ENCODE results near the gene TPH2. TPM values are rescaled to one million over a fixed set of nuclear protein-coding genes. Genes with fewer than 3 reads are reported as not detected.

The TPH2 gene
- total and polyA plus RNA-seq, 2 of the 13 experiments (the other 11 are each of a cell fraction or from before 2014, with no cell fraction given) = not detected

DNA sequence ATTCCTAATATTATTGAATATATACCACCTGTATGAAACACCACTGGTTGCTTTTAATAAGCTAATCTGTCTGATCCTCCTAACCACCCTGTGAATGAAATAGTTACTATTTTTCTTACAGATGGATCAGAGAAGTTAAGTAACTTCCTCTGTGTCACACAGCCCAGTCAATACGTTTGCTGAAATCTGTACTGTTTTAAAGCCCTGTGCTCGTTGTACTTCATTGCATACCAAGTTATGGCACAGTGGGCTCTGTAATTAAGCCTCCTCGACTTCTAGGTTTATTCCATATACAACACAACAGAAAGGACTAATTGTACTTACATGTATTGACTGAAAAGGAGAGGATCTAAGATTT is 137.9 kb downstream of the TPH2 start (continued):
- TF ChIP-seq, protein P1, sequence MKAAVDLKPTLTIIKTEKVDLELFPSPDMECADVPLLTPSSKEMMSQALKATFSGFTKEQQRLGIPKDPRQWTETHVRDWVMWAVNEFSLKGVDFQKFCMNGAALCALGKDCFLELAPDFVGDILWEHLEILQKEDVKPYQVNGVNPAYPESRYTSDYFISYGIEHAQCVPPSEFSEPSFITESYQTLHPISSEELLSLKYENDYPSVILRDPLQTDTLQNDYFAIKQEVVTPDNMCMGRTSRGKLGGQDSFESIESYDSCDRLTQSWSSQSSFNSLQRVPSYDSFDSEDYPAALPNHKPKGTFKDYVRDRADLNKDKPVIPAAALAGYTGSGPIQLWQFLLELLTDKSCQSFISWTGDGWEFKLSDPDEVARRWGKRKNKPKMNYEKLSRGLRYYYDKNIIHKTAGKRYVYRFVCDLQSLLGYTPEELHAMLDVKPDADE (CRISPR knock-in tag; IDR thresholded peaks at IDR 0.05) = no peak

DNA sequence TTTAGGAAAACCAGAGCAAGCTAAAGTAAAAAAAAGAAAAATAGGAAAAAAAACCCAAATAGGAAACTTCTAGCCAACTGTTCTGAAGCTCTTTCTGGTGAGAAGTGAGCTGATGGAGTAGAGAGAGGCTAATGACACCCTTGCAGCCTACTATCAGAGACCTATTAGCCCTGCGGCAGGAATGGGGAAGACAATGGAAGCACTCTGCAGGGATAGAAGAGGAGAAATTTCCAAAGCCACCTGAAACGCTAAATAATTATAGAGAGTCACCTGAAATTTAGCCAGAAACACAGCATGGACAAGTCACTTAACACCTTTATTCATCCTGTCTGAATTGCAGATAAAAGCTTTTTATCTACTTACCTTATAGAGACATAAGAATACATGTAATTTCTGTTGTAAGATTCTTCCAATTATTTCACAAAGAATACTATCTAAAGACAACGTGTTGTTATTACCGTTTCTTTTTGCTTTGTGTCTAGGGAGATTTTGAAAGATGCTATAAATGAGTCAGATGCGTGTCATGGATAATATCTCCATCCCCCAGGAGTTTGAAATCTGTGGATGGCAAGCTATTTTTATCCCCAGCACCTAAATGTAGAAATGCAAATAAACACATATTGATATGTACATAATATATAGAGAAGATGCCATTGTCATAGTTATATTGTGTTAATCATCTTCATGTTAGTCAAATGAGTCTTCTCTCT is 138.6 kb downstream of the TPH2 start:
- FAIRE-seq (no peak), DNase-seq (ENCODE audit: low spot score) (no peak), ATAC-seq (no peak)
- Histone ChIP-seq H3K36me3 (replicated peaks in 1 of 2; ENCODE audit: control insufficient read depth in 1 of 2, insufficient read depth in 2 of 2, low read length in 2 of 2) (no peaks in the 10 kb centered on the region), H3K4me1 (ENCODE audit: insufficient read depth, low read length) (no peaks in the 10 kb centered on the region), H3K9ac (ENCODE audit: insufficient read depth, low read depth, low read length) (no peak overlapping the region), H3K27ac (ENCODE audit: extremely low read length, insufficient read depth, low read length) (no peak overlapping the region), H3K79me2 (ENCODE audit: insufficient read depth, low read length) (no peaks in the 10 kb centered on the region), H3K9me3 (ENCODE audit: low read length) (no peaks in the 10 kb centered on the region), H3K4me2 (ENCODE audit: low read depth, low read length) (no peak overlapping the region), H3K4me3 (replicated peaks in 1 of 3; ENCODE audit: insufficient read depth in 1 of 3, low read depth in 2 of 3, low read length in 3 of 3) (no peak overlapping the region), H4K20me1 (ENCODE audit: insufficient read depth, low read length) (no peaks in the 10 kb centered on the region), H3K27me3 (ENCODE audit: control insufficient read depth in 1 of 2, insufficient read depth in 2 of 2, low read length in 2 of 2) (no peaks in the 10 kb centered on the region), H2AFZ (ENCODE audit: low read length) (no peak overlapping the region)
- no TSS peak for BruUV-seq (replicated peaks)
- 11% methylated on average over 5 of the region's 5 CpGs for WGBS (ENCODE audit: low lambda C conversion rate)
- in situ Hi-C loops (cut with HindIII; ENCODE audit: extremely low pct_ligation_motif_present, low pct_unique_long_range_greater_than_20kb) = no loop called here
- ChIA-PET POLR2A (no interaction called here), CTCF (ENCODE audit: low intra/inter-chr PET ratio, low total read pairs) (no interaction called here)
- intact Hi-C loops (cut with micrococcal nuclease; ENCODE audit: unreplicated experiment) = no loop called here
- TF ChIP-seq KDM3A (CRISPR knock-in tag; IDR thresholded peaks at IDR 0.05; ENCODE audit: low read depth) (no peak), ZNF589 (CRISPR knock-in tag; conservative IDR thresholded peaks at IDR 0.05) (no peak), RARA (CRISPR knock-in tag; IDR thresholded peaks at IDR 0.05) (no peak)
- TF ChIP-seq, protein P2, sequence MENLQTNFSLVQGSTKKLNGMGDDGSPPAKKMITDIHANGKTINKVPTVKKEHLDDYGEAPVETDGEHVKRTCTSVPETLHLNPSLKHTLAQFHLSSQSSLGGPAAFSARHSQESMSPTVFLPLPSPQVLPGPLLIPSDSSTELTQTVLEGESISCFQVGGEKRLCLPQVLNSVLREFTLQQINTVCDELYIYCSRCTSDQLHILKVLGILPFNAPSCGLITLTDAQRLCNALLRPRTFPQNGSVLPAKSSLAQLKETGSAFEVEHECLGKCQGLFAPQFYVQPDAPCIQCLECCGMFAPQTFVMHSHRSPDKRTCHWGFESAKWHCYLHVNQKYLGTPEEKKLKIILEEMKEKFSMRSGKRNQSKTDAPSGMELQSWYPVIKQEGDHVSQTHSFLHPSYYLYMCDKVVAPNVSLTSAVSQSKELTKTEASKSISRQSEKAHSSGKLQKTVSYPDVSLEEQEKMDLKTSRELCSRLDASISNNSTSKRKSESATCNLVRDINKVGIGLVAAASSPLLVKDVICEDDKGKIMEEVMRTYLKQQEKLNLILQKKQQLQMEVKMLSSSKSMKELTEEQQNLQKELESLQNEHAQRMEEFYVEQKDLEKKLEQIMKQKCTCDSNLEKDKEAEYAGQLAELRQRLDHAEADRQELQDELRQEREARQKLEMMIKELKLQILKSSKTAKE (CRISPR knock-in tag; IDR thresholded peaks at IDR 0.05; ENCODE audit: borderline replicate concordance) = no peak
- TF ChIP-seq, protein P3, sequence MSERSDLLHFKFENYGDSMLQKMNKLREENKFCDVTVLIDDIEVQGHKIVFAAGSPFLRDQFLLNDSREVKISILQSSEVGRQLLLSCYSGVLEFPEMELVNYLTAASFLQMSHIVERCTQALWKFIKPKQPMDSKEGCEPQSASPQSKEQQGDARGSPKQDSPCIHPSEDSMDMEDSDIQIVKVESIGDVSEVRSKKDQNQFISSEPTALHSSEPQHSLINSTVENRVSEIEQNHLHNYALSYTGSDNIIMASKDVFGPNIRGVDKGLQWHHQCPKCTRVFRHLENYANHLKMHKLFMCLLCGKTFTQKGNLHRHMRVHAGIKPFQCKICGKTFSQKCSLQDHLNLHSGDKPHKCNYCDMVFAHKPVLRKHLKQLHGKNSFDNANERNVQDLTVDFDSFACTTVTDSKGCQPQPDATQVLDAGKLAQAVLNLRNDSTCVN (CRISPR knock-in tag; IDR thresholded peaks at IDR 0.05; ENCODE audit: borderline replicate concordance) = no peak
- TF ChIP-seq, protein P4, sequence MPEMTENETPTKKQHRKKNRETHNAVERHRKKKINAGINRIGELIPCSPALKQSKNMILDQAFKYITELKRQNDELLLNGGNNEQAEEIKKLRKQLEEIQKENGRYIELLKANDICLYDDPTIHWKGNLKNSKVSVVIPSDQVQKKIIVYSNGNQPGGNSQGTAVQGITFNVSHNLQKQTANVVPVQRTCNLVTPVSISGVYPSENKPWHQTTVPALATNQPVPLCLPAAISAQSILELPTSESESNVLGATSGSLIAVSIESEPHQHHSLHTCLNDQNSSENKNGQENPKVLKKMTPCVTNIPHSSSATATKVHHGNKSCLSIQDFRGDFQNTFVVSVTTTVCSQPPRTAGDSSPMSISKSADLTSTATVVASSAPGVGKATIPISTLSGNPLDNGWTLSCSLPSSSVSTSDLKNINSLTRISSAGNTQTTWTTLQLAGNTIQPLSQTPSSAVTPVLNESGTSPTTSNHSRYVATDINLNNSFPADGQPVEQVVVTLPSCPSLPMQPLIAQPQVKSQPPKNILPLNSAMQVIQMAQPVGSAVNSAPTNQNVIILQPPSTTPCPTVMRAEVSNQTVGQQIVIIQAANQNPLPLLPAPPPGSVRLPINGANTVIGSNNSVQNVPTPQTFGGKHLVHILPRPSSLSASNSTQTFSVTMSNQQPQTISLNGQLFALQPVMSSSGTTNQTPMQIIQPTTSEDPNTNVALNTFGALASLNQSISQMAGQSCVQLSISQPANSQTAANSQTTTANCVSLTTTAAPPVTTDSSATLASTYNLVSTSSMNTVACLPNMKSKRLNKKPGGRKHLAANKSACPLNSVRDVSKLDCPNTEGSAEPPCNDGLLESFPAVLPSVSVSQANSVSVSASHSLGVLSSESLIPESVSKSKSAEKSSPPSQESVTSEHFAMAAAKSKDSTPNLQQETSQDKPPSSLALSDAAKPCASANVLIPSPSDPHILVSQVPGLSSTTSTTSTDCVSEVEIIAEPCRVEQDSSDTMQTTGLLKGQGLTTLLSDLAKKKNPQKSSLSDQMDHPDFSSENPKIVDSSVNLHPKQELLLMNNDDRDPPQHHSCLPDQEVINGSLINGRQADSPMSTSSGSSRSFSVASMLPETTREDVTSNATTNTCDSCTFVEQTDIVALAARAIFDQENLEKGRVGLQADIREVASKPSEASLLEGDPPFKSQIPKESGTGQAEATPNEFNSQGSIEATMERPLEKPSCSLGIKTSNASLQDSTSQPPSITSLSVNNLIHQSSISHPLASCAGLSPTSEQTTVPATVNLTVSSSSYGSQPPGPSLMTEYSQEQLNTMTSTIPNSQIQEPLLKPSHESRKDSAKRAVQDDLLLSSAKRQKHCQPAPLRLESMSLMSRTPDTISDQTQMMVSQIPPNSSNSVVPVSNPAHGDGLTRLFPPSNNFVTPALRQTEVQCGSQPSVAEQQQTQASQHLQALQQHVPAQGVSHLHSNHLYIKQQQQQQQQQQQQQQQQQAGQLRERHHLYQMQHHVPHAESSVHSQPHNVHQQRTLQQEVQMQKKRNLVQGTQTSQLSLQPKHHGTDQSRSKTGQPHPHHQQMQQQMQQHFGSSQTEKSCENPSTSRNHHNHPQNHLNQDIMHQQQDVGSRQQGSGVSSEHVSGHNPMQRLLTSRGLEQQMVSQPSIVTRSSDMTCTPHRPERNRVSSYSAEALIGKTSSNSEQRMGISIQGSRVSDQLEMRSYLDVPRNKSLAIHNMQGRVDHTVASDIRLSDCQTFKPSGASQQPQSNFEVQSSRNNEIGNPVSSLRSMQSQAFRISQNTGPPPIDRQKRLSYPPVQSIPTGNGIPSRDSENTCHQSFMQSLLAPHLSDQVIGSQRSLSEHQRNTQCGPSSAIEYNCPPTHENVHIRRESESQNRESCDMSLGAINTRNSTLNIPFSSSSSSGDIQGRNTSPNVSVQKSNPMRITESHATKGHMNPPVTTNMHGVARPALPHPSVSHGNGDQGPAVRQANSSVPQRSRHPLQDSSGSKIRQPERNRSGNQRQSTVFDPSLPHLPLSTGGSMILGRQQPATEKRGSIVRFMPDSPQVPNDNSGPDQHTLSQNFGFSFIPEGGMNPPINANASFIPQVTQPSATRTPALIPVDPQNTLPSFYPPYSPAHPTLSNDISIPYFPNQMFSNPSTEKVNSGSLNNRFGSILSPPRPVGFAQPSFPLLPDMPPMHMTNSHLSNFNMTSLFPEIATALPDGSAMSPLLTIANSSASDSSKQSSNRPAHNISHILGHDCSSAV (CRISPR knock-in tag; IDR thresholded peaks at IDR 0.05; ENCODE audit: borderline replicate concordance) = no peak

Data from HepG2 (cell line).